ENCODE results near the gene ANXA4. TPM values are rescaled to one million over a fixed set of nuclear protein-coding genes. Genes with fewer than 3 reads are reported as not detected.
"Not testable (repeated sequence)": the region's sequence is repeated elsewhere in the genome, so short reads cannot be mapped to it uniquely, and the experiment has no call there.

Gene ANXA4
- total and polyA plus RNA-seq, 8 donors, result 40.8 to 193 (median 80.8) TPM

DNA sequence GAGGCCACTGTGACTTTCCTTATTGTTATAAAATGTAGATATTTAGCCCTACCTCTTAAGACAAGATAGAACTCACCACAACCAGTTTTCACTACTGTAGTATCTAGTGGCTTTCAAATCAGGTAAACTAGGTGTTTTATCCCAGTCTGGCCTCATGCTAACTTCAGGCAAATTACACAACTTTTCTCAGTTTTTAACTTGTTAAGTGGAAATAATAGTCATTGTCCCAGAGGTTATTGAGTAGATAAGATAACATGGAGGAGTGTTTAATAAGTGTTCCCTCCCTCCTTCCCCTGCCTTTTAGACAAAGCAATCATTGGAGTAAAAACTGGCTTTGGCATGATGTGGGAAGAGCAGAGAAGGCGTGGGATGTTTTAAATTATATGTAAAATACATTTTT, 27.3 kb downstream of the ANXA4 start:
- DNase-seq, result no peak
- H3K4me1 ChIP-seq, result peaks cover 58 to 100% (median 85%) of the 10 kb centered on the region in 4 donors
- H3K27me3 ChIP-seq, result no peaks in the 10 kb centered on the region
- no peak overlapping the region for H3K4me3 ChIP-seq
- peak overlapping the region; percentile 46 to 85 (median 69) for H3K27ac ChIP-seq
- no peaks in the 10 kb centered on the region for H3K9me3 ChIP-seq
- intact Hi-C loops (cut with DNase I; ENCODE audit: low total_unique reads), result no loop called here
- H3K36me3 ChIP-seq, result no peaks in the 10 kb centered on the region
- TF ChIP-seq EP300 (IDR thresholded peaks at IDR 0.05), result no peak
- TF ChIP-seq, protein P1, sequence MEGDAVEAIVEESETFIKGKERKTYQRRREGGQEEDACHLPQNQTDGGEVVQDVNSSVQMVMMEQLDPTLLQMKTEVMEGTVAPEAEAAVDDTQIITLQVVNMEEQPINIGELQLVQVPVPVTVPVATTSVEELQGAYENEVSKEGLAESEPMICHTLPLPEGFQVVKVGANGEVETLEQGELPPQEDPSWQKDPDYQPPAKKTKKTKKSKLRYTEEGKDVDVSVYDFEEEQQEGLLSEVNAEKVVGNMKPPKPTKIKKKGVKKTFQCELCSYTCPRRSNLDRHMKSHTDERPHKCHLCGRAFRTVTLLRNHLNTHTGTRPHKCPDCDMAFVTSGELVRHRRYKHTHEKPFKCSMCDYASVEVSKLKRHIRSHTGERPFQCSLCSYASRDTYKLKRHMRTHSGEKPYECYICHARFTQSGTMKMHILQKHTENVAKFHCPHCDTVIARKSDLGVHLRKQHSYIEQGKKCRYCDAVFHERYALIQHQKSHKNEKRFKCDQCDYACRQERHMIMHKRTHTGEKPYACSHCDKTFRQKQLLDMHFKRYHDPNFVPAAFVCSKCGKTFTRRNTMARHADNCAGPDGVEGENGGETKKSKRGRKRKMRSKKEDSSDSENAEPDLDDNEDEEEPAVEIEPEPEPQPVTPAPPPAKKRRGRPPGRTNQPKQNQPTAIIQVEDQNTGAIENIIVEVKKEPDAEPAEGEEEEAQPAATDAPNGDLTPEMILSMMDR (IDR thresholded peaks at IDR 0.05), result no peak
- no peak for TF ChIP-seq POLR2A (IDR thresholded peaks at IDR 0.05)
- TF ChIP-seq POLR2AphosphoS5 (IDR thresholded peaks at IDR 0.05), result no peak
- 30 to 62% (median 44%) methylated on average over 1 of the region's 1 CpG for WGBS, 5 donors

DNA sequence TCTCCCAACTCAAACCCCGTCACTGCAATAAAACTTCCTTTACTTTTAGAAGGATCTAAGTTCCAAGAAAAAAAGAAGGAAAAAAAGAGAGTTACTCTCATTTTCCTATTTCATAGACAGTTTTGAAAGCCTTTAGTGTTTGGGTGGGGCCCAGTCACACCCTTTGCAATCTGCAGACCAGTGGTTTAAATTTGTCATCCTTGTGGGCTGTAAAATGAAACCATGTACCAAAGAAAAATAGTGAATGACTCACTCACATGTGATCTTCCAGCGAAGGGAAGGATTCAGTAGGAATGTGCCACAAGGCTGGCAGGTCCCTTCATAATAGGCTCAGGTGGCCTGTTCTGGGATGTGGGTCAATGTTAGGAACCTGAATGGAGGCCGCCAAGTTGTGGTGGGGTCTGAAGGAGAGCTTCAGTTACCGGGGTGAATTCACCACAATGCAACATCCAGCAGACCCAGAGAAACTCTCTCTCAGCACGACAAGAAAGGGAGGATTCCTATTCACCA, 28.3 kb downstream of the ANXA4 start:
- H3K4me1 ChIP-seq, result peaks cover 62 to 100% (median 91%) of the 10 kb centered on the region in 4 donors

DNA sequence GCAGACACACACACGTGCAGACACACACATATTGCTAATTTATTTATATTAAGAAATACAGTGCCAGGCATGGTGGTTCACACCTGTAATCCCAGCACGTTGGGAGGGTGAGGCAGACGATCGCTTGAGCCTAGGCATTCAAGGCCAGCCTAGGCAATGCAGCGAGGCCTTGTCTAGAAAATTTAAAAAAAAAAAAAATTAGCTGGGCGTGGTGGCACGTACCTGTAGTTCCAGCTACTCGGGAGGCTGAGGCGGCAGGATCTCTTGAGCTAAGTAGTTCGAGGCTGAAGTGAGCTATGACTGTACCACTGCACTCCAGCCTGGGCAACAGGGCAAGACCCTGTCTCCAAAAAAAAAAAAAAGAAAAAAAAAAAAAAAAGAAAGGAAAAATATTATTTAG, 28.8 kb downstream of the ANXA4 start:
- Histone ChIP-seq H3K9me3 (no peaks in the 10 kb centered on the region), H3K27ac (peak overlapping the region; percentile 46 to 85 (median 69)), H3K4me1 (peaks cover 62 to 100% (median 91%) of the 10 kb centered on the region in 4 donors), H3K27me3 (no peaks in the 10 kb centered on the region), H3K36me3 (no peaks in the 10 kb centered on the region), H3K4me3 (no peak overlapping the region)
- WGBS, 5 donors, result 75 to 89% (median 86%) methylated on average over 10 of the region's 10 CpGs
- no peak for DNase-seq
- intact Hi-C loops (cut with DNase I; ENCODE audit: low total_unique reads), result no loop called here
- TF ChIP-seq EP300 (IDR thresholded peaks at IDR 0.05), result no peak
- no peak for TF ChIP-seq POLR2AphosphoS5 (IDR thresholded peaks at IDR 0.05)
- TF ChIP-seq, protein P1 (IDR thresholded peaks at IDR 0.05), result no peak
- no peak for TF ChIP-seq POLR2A (IDR thresholded peaks at IDR 0.05)

More for the DNA sequence above, 28.3 kb downstream of the ANXA4 start:
- Histone ChIP-seq H3K9me3 (no peaks in the 10 kb centered on the region), H3K27ac (peak overlapping the region; percentile 46 to 85 (median 69)), H3K27me3 (no peaks in the 10 kb centered on the region), H3K36me3 (no peaks in the 10 kb centered on the region), H3K4me3 (no peak overlapping the region)
- intact Hi-C loops (cut with DNase I; ENCODE audit: low total_unique reads), result no loop called here
- no peak for TF ChIP-seq EP300 (IDR thresholded peaks at IDR 0.05)
- peak in 2 of 3 donors; percentile 59 to 79 for TF ChIP-seq POLR2AphosphoS5 (IDR thresholded peaks at IDR 0.05)
- 58 to 74% (median 60%) methylated on average over 5 of the region's 5 CpGs for WGBS, 5 donors
- peak in 1 of 2 donors; percentile 80 for DNase-seq

DNA sequence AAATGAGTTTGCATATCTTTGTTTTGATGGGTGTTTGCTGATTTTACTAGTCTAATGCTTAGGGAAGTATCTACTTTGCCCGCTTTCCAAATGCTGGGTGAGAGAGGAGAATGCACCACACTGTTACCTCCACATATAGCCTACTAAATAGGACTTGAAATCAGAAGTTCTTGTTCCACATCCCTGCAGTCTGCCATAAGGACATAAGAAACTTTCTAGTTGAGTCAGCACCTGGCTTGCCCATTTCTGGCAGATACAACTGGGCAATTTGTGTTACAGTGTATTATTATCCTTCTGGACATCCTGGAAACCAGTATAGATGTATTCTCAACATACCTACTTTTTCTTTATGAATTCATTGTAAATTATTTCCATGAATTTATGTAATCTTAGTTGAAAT, 29.5 kb downstream of the ANXA4 start:
- Histone ChIP-seq H3K36me3 (no peaks in the 10 kb centered on the region), H3K4me3 (no peak overlapping the region), H3K4me1 (peaks cover 55 to 99% (median 91%) of the 10 kb centered on the region in 4 donors), H3K27ac (peak overlapping the region in 3 of 5 donors; percentile 19 to 85 (median 83)), H3K9me3 (no peaks in the 10 kb centered on the region), H3K27me3 (no peaks in the 10 kb centered on the region)
- no peak for TF ChIP-seq EP300 (IDR thresholded peaks at IDR 0.05)
- intact Hi-C loops (cut with DNase I; ENCODE audit: low total_unique reads), result no loop called here
- 92 to 100% (median 95%) methylated on average over 1 of the region's 1 CpG for WGBS, 5 donors
- DNase-seq, result no peak

DNA sequence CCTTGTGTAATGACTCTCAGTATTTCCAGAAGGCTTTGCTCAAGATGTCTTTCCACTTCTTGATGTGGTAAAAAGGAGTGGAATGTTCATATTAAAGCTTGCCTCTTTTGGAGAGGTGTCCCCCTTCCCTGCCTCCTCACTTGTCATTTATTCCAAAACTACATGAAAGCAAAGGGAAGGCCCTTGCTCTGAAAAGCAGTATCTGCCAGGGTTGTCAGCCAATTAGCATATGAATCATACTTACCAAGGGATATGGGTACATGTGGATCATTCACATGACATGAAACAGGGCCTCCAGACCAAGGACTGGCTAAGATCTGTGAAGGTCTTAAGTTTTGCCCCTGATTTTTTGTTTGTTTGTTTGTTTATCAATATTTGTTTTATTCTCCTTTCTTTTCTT, 31.3 kb downstream of the ANXA4 start:
- Histone ChIP-seq H3K9me3 (no peaks in the 10 kb centered on the region), H3K4me1 (peaks cover 52 to 99% (median 86%) of the 10 kb centered on the region in 4 donors), H3K36me3 (no peaks in the 10 kb centered on the region), H3K27ac (peak overlapping the region in 4 of 5 donors; percentile 66 to 85 (median 78)), H3K27me3 (no peaks in the 10 kb centered on the region), H3K4me3 (no peak overlapping the region)
- TF ChIP-seq, protein P1 (IDR thresholded peaks at IDR 0.05), result no peak
- TF ChIP-seq EP300 (IDR thresholded peaks at IDR 0.05) (no peak), POLR2AphosphoS5 (IDR thresholded peaks at IDR 0.05) (no peak), POLR2A (IDR thresholded peaks at IDR 0.05) (no peak)
- no peak for DNase-seq
- intact Hi-C loops (cut with DNase I; ENCODE audit: low total_unique reads), result no loop called here

DNA sequence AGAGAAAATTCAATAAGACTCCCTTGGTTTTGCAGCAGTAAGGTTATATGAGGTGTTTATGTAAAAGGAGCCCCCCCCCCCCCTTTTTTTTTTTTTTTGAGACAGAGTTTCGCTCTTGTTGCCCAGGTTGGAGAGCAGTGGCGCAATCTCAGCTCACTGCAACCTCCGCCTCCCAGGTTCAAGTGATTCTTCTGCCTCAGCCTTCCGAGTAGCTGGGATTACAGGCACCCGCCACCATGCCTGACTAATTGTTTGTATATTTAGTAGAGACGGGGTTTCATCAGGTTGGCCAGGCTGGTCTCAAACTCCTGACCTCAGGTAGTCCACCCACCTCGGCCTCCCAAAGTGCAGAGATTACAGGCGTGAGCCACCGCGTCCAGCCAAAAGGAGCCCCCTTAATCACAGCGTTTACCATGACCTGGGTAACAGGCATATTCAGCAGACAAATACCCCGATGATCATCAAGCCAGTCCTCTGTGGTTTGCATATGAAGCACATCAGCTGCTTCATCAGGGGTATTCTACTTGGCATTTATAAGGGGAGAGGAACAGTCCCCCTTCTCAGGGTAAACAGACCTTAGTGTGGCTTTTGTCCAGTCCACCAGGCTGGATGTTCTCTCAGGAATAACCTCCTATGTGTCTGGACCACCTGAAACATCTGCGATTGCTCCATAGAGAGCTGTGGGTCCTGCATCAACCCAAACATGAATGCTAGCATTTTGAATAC, 32.5 kb downstream of the ANXA4 start:
- H3K27me3 ChIP-seq; H3K9me3 ChIP-seq; intact Hi-C loops (cut with DNase I; ENCODE audit: low total_unique reads); DNase-seq; H3K36me3 ChIP-seq; H3K4me3 ChIP-seq: not testable (repeated sequence)
- H3K4me1 ChIP-seq, result peaks cover 41 to 99% (median 82%) of the 10 kb centered on the region in 4 donors
- 65 to 84% (median 76%) methylated on average over 12 to 13 of the region's 13 CpGs for WGBS, 5 donors
- H3K27ac ChIP-seq, result peak overlapping the region; percentile 66 to 85 (median 78)
